HT-29 (cell line): ENCODE data around the gene HOXA13. TPM values are rescaled to one million over a fixed set of nuclear protein-coding genes. Genes with fewer than 3 reads are reported as not detected.

Experiments
- DNase-seq: peaks from one replicate; pipeline ENCODE4 v3.0.0-alpha.2; 2015; ENCODE audit warnings: low spot score
- total RNA-seq: library from RNA; depleted of rRNA; stranded (reverse); fragments of >200 nt; shearing (Covaris generic); gene quantifications from 2 replicates; pipeline ENCODE4 v1.2.3, GENCODE V29; 2014

The HOXA13 gene
- total RNA-seq, 1 experiment from 2014 or later = 19.8 TPM

DNA sequence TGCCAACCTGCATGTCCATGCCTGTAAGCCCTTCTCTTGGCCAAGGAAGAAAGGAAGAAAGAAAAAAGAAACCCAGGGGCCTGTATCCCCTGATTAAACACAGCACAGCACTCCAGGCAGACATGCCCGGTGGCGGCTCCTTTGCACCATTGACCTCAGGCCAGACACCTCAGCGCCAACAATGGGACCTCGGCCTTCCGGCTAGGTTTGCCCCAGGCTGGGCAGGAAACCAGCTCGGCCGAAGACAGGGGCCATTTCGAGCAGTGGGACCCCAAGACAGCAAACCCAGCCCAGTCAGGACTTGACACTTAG lies 28.6 kb downstream of the HOXA13 start:
- DNase-seq = no peak

DNA sequence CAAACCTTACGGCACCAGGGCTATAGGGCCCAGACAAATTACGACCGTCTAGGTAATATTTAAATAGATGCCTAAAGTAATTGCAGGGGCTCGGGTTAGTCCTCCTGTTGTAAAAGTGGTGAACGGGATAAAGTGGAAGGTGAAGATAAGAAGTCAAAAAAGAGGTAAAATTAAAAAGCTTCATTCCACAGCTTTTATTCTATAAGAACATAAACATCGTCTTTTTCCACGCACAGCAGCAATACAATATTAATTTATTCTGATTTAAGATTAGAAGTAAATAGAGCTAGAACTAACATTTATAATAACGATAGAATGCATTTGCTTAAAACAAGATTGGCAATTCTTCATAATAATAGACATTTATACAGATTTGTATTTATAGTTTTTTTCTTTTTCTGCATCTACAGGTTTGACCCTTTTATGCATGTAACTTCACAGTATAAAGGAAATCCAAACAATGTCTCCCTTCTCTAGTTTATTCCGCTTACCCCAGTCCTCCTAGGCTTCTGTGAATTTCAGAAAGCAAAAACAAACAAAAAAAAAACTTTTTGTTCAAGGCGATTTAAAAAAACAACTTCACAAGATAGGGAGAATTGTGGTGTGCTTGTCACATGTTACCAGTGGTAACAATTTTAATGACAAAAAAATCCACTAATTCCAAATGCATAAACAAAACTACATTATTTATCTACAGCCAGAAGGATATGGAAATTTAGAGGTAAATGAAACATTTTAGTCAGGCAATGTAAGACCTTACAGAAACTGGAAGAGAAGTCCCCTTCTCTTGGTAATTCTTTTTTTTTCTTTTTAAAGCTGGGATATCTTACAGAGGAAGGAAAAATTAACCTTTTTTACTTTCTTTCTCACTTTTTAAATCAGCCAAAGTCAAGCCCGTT lies 29.2 kb downstream of the HOXA13 start:
- peak; percentile 76 for DNase-seq

DNA sequence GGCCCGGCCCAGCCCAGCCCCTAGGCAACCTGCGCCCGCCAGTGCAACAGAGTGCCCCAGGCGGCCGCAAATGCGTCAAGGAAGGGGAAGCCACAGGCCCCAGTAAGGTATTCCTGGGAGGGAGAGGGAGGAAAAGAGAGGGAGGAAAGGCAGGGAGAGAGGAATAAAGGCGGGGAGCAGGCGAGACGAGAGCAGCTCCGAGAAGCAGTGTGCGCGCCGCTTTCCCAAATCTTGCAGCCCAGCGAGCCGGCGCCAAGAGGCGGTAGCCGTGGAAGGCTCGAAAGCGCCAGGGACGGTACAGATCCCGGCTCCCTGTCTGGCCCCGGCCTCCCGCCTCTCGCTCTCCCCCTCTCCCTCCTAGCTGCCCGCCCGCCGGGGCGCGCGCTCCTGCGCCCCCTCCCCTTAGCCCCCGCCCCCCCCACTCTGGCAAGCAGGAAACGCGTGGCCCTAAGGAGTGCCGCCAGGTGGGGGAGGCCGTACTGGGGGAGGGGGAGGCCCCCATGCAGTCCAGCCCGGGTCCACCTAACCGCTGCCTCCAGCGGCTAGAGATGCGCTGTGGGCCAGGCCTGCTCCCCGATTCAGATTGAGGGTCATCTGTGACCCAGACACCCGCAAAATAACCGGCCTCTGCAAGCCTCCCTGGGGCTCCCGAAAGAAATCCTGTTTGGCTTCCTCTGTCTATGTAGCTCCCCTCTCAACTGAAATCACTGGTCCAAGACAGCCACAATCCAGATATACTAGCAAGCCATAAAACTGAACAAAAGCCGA lies 30.0 kb downstream of the HOXA13 start:
- peak; percentile 83 for DNase-seq

DNA sequence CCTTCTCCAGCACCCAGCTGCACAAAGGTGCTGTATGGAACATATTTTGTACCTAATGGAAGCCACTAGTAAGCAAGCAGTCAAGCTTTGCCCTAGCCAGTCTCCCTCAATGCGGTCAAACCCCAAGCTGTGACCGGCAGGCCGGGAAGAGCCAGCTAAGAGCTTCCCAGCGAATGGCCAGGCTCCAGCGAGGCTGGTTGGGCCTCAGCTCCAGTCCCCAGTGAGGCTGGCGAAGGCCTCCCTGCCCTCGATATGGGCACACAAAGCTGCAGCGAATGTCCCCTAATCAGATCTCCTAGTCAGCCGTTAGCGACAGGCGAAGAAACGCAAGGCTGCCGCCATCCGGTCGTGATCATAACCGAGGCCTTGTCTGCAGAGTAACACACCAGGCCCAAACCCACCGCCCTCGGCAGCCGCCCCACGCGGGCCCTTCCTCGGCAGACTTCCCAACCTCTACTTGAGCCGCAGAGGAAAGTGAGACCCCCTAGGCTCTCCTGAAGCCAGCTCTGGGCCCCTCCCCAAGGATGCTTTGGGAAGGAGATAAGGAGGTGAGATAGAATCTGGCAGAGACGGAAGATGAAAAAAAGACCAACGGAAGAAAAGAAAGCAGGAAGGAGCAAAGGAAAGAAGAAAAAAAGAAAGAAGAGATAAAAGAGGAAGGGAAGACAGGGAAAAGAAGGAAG lies 31.5 kb downstream of the HOXA13 start:
- DNase-seq = peak; percentile 88

DNA sequence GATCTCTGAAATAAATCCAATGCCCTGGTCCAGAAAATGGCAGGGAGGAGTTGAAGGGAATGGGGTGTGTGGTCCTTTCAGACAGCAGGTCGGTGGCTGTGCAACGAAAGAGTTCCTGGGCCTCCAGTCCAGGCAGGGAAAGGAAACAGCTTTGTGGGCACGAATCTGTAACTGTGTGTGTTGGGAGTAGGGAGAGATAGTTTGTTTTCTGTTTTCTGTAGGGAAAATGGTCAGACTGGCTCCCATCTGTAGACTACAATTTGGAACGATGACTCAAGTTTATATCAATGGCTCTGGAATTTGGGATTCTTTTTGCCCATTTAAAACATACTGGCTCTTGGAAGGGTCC lies 32.0 kb downstream of the HOXA13 start:
- peak; percentile 73 for DNase-seq

- DNase-seq = peak; percentile 72
Observed at GRCh38 chr7:27166531-27167505, 33.1 kb downstream of the HOXA13 start.

- no peak for DNase-seq
Observed at GRCh38 chr7:27165996-27166530, 33.8 kb downstream of the HOXA13 start.

DNA sequence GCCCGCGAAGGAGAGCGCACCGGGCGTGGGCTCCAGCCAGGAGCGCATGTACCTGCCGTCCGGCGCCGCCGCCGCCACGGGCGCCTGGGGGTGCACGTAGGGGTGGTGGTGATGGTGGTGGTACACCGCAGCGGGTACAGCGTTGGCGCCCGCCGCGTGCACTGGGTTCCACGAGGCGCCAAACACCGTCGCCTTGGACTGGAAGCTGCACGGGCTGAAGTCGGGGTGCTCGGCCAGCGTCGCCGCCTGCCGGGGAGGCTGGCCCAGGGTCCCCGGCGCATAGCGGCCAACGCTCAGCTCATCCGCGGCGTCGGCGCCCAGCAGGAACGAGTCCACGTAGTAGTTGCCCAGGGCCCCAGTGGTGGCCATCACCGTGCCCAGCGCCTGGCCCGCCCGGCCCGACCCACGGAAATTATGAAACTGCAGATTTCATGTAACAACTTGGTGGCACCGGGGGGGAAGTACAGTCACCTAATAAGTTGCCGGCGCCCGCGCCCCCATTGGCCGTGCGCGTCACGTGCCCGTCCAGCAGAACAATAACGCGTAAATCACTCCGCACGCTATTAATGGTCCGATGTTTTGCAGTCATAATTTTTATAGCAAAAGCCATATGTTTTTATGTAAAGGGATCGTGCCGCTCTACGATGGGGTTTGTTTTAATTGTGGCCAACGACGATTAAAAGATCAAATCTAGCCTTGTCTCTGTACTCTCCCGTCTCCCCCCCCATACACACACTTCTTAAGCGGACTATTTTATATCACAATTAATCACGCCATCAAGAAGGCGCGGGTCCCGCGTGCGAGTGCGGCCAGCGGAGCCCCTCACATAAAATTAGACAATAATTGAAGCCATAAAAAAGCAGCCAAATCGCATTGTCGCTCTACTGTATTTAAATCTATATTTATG lies 34.5 kb downstream of the HOXA13 start, which contains the start of gene HOXA9:
Gene HOXA9, minus strand, starts transcription at position 449 of the 907 bp plus-strand sequence. Its CDS starts 80 bp downstream, at position 369.
- peak; percentile 97 for DNase-seq

GRCh38 chr7:27164367-27165088 lies 35.4 kb downstream of the HOXA13 start:
- no peak for DNase-seq

- DNase-seq = no peak
Observed at GRCh38 chr7:27164045-27164366, 35.9 kb downstream of the HOXA13 start.

- DNase-seq = no peak
Observed at GRCh38 chr7:27163288-27164044, 36.4 kb downstream of the HOXA13 start.

DNA sequence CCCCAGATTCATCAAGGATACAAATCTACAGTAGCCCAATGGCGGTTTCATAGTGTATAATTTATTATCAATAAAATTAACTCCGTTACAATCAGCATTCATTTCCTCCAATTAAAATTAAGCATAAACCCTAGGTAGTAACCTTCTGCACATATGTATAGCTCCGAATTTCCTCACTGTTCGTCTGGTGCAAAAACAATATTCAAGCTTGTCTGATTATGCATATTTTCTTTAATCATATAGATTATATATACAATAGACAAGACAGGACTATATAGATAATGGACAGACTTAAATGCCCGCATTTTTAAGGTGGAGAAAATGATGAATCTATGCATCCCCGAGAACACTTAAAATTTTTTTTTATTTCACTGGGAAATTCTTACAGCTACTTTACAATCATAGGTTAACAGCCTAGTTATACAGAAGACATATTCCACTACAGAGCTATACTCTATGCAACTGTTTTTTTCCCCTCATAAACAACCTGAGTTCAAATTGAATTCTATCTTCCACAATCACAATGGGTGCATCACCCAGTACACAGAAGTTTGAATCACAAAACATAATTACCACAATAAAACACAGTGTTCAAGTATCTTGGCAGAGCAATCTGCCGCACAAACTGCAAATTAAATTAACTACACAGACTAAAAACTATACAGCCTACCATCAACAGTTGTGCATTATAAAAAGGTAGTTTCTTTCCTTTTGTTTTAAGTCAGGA lies 37.2 kb downstream of the HOXA13 start:
- no peak for DNase-seq

DNA sequence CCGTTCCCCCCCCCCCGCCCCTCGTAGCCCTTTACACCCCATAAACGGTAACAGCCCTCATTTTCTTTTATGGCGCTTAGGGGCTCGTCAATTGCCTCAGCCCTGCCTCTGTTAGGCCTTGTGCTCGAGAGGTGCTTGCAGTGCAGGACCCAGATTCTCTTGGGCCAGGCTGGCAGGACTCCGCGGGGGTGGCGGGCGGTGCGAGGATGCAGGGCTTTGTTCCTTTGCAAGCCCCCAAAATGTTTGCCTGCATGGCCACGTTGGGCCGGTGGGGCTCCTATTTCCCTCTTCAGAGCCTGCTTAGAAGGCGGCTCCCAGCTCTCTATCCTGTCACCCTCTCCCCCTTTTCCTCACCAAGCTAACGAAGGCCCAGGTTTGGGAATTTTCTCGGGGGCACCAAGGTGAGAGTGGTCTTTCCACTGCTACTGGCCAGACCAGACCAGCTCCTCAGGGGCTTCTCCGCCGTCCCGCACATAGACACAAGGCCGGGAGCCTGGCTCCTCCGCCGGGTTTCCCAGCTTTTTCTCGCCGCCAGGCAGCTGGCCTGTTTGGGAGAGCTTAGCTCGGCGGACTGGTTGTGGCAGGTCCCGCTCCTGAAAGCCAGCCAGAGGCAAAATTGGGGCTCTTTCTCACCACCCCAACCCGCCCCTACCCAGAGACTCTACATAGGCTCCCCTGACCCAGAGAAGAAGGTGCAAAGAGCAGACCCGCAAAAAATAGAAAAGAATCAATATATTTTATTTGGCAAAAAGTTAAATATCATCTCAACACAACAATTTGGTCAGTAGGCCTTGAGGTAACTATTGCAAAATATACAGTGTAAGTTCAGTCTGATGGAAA lies 38.0 kb downstream of the HOXA13 start:
- DNase-seq = no peak

DNA sequence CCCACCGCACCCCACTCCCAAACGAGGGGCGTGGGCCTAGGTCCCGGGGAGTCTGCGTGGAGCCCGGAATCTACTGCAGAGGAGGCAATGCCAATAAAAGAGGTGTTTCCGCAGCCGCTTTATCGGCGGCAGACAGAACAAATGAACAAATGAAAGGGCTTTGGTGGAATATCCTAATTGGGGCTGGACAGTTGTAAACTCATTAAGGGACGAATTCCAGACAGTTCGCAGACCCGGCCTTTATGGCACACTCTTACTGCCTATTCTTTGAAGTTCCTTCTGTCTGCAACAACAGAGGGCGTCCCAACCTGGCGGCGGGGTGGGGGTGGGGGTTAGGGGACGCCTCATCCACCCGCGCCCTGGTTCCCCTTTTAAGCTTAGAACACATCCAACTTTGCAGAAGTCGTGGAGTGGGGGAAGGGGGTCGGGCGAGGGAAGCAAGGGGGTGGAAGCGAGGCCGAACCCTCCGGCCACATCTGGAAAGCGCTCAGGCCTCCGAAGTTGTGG lies 38.6 kb downstream of the HOXA13 start:
- DNase-seq = no peak

- peak; percentile 93 for DNase-seq
Observed at GRCh38 chr7:27160546-27161213, 39.2 kb downstream of the HOXA13 start.

DNA sequence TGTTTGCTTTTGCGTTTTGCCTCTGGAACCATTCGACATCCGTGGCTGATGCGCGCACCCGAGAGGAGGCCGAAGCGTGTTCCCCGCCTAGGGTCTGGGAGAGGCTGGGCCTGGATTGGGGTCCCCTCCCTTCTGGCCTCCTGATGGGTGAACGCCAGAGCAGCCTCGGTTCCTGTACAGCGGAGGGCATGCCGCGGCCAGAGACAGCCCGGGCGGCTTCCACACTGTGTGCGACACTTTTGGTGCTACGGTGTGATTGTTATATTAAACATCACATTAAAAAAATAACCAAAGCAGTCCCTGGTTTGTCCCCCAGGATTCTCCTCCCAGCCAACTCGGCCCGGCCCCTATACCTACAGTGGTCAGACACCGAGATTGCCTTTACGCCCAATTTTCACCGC lies 39.7 kb downstream of the HOXA13 start:
- no peak for DNase-seq
